Omental fat pad (tissue), 4 donors: Measurements from ENCODE around the gene SFI1. TPM values are rescaled to one million over a fixed set of nuclear protein-coding genes. Genes with fewer than 3 reads are reported as not detected.

Experiments used
- ATAC-seq: fragments of 150-250 bp; one replicate; pipeline ENCODE4 v1.9.1; 2016; ENCODE audit warnings: mild to moderate bottlenecking, moderate library complexity; ENCODE audit not compliant: low FRiP score
- DNase-seq: peaks from one replicate; pipeline ENCODE4 v3.0.0-alpha.2; 2019; ENCODE audit warnings: low spot score
- CTCF ChIP-seq, 3 donors: fragments of 450-650 bp; IDR thresholded peaks; one replicate each; pipeline ENCODE4 v1.5.1; 2016 to 2017; ENCODE audit warnings: antibody characterized with exemption in 3 of 3, mild to moderate bottlenecking in 3 of 3, moderate library complexity in 2 of 3
- total RNA-seq, 4 donors: library from RNA; depleted of rRNA; stranded (reverse); fragments of >200 nt; gene quantifications; one replicate each; pipeline ENCODE4 v1.1.0, GENCODE V29; 2016

The SFI1 gene
- total RNA-seq, 4 donors from 2014 or later = 8.8 to 19.9 (median 18.8) TPM

- no peak for ATAC-seq
- no peak for TF ChIP-seq CTCF (IDR thresholded peaks at IDR 0.05)
- DNase-seq = no peak
These were observed 81.8 kb downstream of the SFI1 start for GRCh38 chr22:31578171-31578570.

- no peak for TF ChIP-seq CTCF (IDR thresholded peaks at IDR 0.05)
These were observed 83.5 kb downstream of the SFI1 start for GRCh38 chr22:31579835-31580242.

GRCh38 chr22:31583861-31584485 is 87.6 kb downstream of the SFI1 start:
- DNase-seq = no peak
- no peak for ATAC-seq
- no peak for TF ChIP-seq CTCF (IDR thresholded peaks at IDR 0.05)

More at GRCh38 chr22:31579835-31580242, 83.5 kb downstream of the SFI1 start:
- DNase-seq (no peak), ATAC-seq (no peak)

- ATAC-seq = no peak
- TF ChIP-seq CTCF (IDR thresholded peaks at IDR 0.05) = no peak
- DNase-seq = no peak
These were observed 88.4 kb downstream of the SFI1 start for GRCh38 chr22:31584804-31585160.

GRCh38 chr22:31585161-31585859 is 89.0 kb downstream of the SFI1 start:
- DNase-seq (no peak), ATAC-seq (peak; percentile 71)
- no peak for TF ChIP-seq CTCF (IDR thresholded peaks at IDR 0.05)

GRCh38 chr22:31586137-31586920 is 90.0 kb downstream of the SFI1 start:
- DNase-seq = no peak
- peak; percentile 72 for ATAC-seq
- no peak for TF ChIP-seq CTCF (IDR thresholded peaks at IDR 0.05)
